Hepatic stellate cell (primary cell): Measurements from ENCODE around the gene HBA1.
"Not testable (repeated sequence)": the region's sequence is repeated elsewhere in the genome, so short reads cannot be mapped to it uniquely, and the experiment has no call there.

Experiments
- DNase-seq: peaks from one replicate; pipeline ENCODE4 v3.0.0; 2011; ENCODE audit warnings: low spot score

HBA1 gene

DNA sequence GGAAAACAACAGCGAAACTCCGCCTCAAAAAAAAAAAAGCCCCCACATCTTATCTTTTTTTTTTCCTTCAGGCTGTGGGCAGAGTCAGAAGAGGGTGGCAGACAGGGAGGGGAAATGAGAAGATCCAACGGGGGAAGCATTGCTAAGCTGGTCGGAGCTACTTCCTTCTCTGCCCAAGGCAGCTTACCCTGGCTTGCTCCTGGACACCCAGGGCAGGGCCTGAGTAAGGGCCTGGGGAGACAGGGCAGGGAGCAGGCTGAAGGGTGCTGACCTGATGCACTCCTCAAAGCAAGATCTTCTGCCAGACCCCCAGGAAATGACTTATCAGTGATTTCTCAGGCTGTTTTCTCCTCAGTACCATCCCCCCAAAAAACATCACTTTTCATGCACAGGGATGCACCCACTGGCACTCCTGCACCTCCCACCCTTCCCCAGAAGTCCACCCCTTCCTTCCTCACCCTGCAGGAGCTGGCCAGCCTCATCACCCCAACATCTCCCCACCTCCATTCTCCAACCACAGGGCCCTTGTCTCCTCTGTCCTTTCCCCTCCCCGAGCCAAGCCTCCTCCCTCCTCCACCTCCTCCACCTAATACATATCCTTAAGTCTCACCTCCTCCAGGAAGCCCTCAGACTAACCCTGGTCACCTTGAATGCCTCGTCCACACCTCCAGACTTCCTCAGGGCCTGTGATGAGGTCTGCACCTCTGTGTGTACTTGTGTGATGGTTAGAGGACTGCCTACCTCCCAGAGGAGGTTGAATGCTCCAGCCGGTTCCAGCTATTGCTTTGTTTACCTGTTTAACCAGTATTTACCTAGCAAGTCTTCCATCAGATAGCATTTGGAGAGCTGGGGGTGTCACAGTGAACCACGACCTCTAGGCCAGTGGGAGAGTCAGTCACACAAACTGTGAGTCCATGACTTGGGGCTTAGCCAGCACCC, 1.2 kb upstream of the HBA1 start:
- no peak for DNase-seq

GRCh38 chr16:176006-176405, 474 bp upstream of the HBA1 start:
- DNase-seq = not testable (repeated sequence)

DNA sequence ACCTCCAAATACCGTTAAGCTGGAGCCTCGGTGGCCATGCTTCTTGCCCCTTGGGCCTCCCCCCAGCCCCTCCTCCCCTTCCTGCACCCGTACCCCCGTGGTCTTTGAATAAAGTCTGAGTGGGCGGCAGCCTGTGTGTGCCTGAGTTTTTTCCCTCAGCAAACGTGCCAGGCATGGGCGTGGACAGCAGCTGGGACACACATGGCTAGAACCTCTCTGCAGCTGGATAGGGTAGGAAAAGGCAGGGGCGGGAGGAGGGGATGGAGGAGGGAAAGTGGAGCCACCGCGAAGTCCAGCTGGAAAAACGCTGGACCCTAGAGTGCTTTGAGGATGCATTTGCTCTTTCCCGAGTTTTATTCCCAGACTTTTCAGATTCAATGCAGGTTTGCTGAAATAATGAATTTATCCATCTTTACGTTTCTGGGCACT, 928 bp downstream of the HBA1 start:
- no peak for DNase-seq

DNA sequence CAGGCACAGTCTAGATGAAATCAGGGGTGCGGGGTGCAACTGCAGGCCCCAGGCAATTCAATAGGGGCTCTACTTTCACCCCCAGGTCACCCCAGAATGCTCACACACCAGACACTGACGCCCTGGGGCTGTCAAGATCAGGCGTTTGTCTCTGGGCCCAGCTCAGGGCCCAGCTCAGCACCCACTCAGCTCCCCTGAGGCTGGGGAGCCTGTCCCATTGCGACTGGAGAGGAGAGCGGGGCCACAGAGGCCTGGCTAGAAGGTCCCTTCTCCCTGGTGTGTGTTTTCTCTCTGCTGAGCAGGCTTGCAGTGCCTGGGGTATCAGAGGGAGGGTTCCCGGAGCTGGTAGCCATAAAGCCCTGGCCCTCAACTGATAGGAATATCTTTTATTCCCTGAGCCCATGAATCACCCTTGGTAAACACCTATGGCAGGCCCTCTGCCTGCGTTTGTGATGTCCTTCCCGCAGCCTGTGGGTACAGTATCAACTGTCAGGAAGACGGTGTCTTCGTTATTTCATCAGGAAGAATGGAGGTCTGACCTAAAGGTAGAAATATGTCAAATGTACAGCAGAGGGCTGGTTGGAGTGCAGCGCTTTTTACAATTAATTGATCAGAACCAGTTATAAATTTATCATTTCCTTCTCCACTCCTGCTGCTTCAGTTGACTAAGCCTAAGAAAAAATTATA, 1.6 kb downstream of the HBA1 start:
- DNase-seq = no peak

DNA sequence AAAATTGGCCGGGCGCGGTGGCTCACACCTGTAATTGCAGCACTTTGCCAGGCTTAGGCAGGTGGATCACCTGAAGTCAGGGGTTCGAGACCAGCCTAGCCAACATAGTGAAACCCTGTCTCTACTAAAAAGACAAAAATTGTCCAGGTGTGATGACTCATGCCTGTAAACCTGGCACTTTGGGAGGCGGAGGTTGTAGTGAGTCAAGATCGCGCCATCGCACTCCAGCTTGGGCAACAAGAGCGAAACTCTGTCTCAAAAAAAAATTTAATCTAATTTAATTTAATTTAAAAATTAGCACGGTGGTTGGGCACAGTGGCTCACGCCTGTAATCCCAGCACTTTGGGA, 2.2 kb downstream of the HBA1 start:
- no peak for DNase-seq

GRCh38 chr16:179211-180092, 3.0 kb downstream of the HBA1 start:
- DNase-seq = no peak

DNA sequence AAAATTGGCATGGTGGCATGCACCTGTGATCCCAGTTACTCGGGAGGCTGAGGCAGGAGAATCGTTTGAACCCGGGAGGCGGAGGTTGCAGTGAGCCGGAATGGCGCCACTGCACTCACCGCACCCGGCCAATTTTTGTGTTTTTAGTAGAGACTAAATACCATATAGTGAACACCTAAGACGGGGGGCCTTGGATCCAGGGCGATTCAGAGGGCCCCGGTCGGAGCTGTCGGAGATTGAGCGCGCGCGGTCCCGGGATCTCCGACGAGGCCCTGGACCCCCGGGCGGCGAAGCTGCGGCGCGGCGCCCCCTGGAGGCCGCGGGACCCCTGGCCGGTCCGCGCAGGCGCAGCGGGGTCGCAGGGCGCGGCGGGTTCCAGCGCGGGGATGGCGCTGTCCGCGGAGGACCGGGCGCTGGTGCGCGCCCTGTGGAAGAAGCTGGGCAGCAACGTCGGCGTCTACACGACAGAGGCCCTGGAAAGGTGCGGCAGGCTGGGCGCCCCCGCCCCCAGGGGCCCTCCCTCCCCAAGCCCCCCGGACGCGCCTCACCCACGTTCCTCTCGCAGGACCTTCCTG, 3.7 kb downstream of the HBA1 start, which contains the start of gene HBQ1:
Gene HBQ1 (plus strand): TSS at position 359 of the 575 bp plus-strand sequence. CDS start 28 bp downstream, at position 387.
- DNase-seq = peak; percentile 72

- peak; percentile 92 for DNase-seq
These were observed 4.4 kb downstream of the HBA1 start for GRCh38 chr16:180681-181564.

DNA sequence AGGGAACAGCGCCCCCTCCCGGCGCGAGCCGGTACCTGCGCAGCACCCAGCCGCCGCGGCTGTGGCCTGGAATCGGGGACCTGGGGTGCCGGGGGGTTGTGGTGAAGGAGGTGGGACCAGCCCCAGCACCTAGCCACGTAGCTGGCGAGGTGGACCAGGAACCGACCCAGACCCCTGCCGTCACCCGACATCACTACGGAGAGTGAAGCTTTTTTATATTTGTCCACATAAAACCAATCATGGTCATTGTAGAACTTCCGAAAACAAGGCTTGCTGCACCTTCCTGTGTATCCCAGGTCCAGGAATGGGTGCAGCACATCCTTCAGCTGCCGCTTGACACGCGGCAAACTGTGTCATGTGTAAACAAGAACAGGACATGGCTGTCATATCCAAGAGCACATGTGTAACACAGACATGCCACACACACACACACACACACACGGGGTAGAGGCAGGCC, 5.1 kb downstream of the HBA1 start:
- no peak for DNase-seq

GRCh38 chr16:183005-183404, 6.5 kb downstream of the HBA1 start:
- no peak for DNase-seq

GRCh38 chr16:185213-185612, 8.7 kb downstream of the HBA1 start:
- no peak for DNase-seq

DNA sequence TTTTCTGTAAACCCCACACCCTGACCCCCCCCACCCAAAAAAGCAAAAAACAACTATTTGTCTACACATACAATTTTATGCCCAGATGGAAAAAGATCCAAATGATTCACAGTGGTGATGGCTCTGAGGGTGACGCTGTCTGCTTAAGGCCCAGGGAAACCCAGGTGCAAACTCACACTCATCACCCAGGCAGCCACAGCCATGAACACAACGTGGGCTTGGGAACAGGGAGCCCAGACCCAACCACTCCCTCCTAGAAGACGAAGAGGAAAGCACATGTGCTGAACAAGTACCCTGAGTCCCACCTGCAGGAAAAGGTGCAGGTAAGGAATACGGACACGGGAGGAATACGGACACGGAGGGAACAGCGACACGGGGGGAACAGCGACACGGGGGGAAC, 9.2 kb downstream of the HBA1 start:
- no peak for DNase-seq

DNA sequence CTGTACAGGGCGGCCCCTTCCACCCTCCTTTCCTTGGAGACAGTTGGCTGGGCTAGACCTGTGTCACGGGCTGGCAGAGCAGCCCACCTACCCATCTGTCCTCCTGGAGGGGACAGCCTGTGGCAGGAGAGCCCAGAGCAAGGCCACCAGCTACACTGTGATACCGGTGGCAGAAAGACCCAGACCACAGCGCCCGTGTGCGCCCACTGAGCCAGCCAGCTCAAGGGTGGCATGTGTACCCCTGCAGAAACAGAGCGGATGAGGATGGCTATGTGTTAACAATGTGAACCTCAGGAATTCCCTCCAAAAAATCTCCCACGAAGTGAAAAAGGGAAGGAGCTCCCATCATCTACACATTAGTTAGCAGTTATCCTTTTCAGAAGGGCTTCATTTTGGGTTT, 10.8 kb downstream of the HBA1 start:
- DNase-seq = no peak

DNA sequence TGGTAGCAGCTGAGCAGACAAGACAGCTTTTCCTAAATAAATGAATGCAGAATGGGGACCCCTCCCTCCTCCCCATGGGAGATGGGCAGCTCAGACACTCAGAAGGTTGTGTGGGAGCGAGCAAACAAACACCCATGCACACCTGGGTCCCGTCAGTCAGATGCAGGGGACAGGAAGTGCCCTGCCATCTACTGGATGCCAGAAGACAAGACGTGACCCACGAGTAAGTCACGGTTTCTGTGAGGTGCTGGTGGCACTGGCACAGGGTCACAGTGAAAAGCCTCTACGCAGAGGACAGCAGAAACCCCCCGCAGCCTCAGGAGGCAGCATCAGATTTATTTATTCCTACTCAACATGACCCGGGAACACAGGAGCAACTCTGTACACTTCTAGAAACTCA, 12.2 kb downstream of the HBA1 start:
- DNase-seq = no peak

- no peak for DNase-seq
These were observed 13.2 kb downstream of the HBA1 start for GRCh38 chr16:189604-190186.

DNA sequence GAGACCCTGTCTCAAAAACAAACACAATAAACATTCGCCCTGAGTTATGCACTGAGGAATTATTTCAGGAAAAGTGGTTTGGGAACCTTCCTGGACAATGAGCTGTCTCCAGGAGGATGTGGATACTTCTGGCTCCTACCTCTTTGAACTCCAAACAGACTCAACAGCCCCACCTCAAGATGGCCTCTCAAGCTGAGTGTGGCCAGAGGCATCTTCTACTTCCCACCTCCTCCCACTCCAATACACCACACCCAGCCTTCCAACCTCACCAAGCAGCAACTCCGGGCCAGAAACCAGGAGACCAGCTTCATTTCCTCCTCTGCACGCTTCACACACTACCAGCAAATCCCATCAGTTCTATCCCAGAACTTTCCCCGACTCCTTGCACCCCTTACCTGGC, 15.4 kb downstream of the HBA1 start:
- DNase-seq = no peak

GRCh38 chr16:192686-193085, 16.2 kb downstream of the HBA1 start:
- DNase-seq = no peak

GRCh38 chr16:193441-193840, 17.0 kb downstream of the HBA1 start:
- no peak for DNase-seq

- DNase-seq = no peak
These were observed 18.0 kb downstream of the HBA1 start for GRCh38 chr16:194516-194915.

GRCh38 chr16:200388-200787, 23.9 kb downstream of the HBA1 start:
- no peak for DNase-seq
